Right lobe of liver (tissue), 6 donors: ENCODE measurements around the gene KRT85. TPM values are rescaled to one million over a fixed set of nuclear protein-coding genes. Genes with fewer than 3 reads are reported as not detected.
A peak's percentile ranks its signal among the peaks of the same experiment; 100 is the strongest.

Experiments used
- ATAC-seq, 4 donors: fragments of 200-7000 bp; cut with Tn5 transposase; one replicate each; pipeline ENCODE4 v1.9.1; 2020; ENCODE audit warnings: mild to moderate bottlenecking in 4 of 4, moderate library complexity in 4 of 4
- DNase-seq, 3 donors: peaks; one replicate each; pipeline ENCODE4 v3.0.0-alpha.2; 2020
- H3K27ac ChIP-seq, 3 donors: fragments of 200-600 bp; one replicate each; pipeline ENCODE4 v1.8.0; 2022
- H3K27me3 ChIP-seq, 2 donors: fragments of 200-600 bp; one replicate each; pipeline ENCODE4 v1.8.0; 2022
- H3K36me3 ChIP-seq, 4 donors: fragments of 200-600 bp; sonication (generic) in 1 of 4; one replicate each; pipeline versions ENCODE4 v1.5.1 to v1.8.0; 2017 to 2022; ENCODE audit warnings: control low read depth in 1 of 4
- H3K4me1 ChIP-seq, 4 donors: fragments of 200-600 bp; sonication (generic) in 1 of 4; one replicate each; pipeline versions ENCODE4 v1.5.1 to v1.8.0; 2017 to 2022; ENCODE audit warnings: control low read depth in 1 of 4
- H3K4me3 ChIP-seq, 3 donors: fragments of 200-600 bp; one replicate each; pipeline ENCODE4 v1.8.0; 2022
- H3K9me3 ChIP-seq, 4 donors: fragments of 200-600 bp; sonication (generic) in 1 of 4; one replicate each; pipeline versions ENCODE4 v1.5.1 to v1.8.0; 2017 to 2022; ENCODE audit warnings: control low read depth in 1 of 4
- CTCF ChIP-seq, 4 donors: fragments of 200-600 bp in 3 of 4; fragments of 450-650 bp in 1 of 4; IDR thresholded peaks; one replicate each; pipeline versions ENCODE4 v1.5.1 to v1.8.0; 2016 to 2022; ENCODE audit warnings: antibody characterized with exemption in 4 of 4, mild to moderate bottlenecking in 2 of 4
- POLR2A ChIP-seq: fragments of 450-650 bp; IDR thresholded peaks from one replicate; pipeline ENCODE4 v1.6.1; 2017; ENCODE audit warnings: antibody characterized with exemption, mild to moderate bottlenecking
- WGBS: methylation state at CpG from one replicate; pipeline ENCODE4 v1.1.6; 2018; ENCODE audit warnings: low coverage, low lambda C conversion rate; ENCODE audit not compliant: insufficient coverage; ENCODE audit errors: missing lambda C conversion rate; 5-methylcytosine and 5-hydroxymethylcytosine counted together
- intact Hi-C, 2 donors: fragments of 100-400 bp; cut with DNase I; formaldehyde crosslinking; loops; one replicate each; pipeline versions ENCODE4 v1.11.2 to v1.14.1; 2022
- total RNA-seq, 6 experiments: library from RNA; depleted of rRNA in 2 of 6; stranded (reverse); fragments of >200 nt in 2 of 6; fragmentation: NEBNext Ultra II Directional in 3 of 6; extraction: Animal tissue kit (Norgen Biotek cat#: 25700) in 3 of 6; gene quantifications; one replicate each; pipeline versions ENCODE4 v1.1.0 to v1.2.4, GENCODE V29; 2016 to 2023
- donor health status: DM: no; HTN: yes; CAD: no.
- donor health status: DM: no; HTN: no; CAD: no.
- donor health status: DM: no; HTN: no; CAD: no.
- donor health status: DM: no; HTN: yes; CAD: no.
- donor health status: DM: no; HTN: yes; CAD: no.

Gene KRT85
- total RNA-seq, 6 experiments from 2014 or later: not detected

- DNase-seq (peak; percentile 79 to 89 (median 85)), ATAC-seq (peak; percentile 90 to 94 (median 92))
- WGBS: 23% methylated on average over 4 of the region's 4 CpGs
Measured at GRCh38 chr12:52335598-52336262, 31.6 kb downstream of the KRT85 start.

GRCh38 chr12:52334185-52334584, 33.1 kb downstream of the KRT85 start:
- TF ChIP-seq POLR2A: no peak
- WGBS: 77% methylated on average over 3 of the region's 3 CpGs

More at GRCh38 chr12:52335598-52336262, 31.6 kb downstream of the KRT85 start:
- no peaks in the 10 kb centered on the region for H3K9me3 ChIP-seq
- TF ChIP-seq POLR2A: no peak
- no peak for TF ChIP-seq CTCF (IDR thresholded peaks at IDR 0.05)
- peak overlapping the region in 2 of 3 donors; percentile 36 to 41 for H3K27ac ChIP-seq
- H3K4me3 ChIP-seq: no peak overlapping the region
- peaks cover 0 to 29% (median 4%) of the 10 kb centered on the region in 4 donors for H3K4me1 ChIP-seq
- intact Hi-C loops: no loop called here
- no peaks in the 10 kb centered on the region for H3K36me3 ChIP-seq
- H3K27me3 ChIP-seq: no peaks in the 10 kb centered on the region

DNA sequence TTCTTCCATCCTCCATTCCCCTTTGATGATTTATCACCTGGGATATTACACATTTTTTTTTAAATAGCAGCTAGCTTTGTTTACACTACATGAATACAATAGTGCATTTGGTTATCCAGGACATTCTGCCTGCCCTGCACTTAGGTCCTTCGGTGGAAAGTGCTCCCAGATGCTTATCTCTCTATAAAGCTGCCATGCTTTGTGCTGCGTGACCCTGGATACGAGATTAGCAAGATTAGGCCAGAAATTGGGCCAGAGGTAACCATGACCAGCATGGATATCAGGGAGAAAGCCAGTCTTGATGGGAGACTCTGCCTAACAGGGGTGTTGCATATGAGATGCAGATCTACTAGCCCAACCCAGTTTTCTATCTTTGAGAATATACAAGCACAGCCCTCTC, 34.0 kb downstream of the KRT85 start:
- Histone ChIP-seq H3K27ac (no peak overlapping the region), H3K4me3 (no peak overlapping the region), H3K36me3 (no peaks in the 10 kb centered on the region), H3K4me1 (peaks cover 0 to 29% (median 4%) of the 10 kb centered on the region in 4 donors), H3K27me3 (no peaks in the 10 kb centered on the region), H3K9me3 (no peaks in the 10 kb centered on the region)
- no peak for TF ChIP-seq POLR2A
- TF ChIP-seq CTCF (IDR thresholded peaks at IDR 0.05): no peak
- 70% methylated on average over 2 of the region's 3 CpGs for WGBS
- intact Hi-C loops: no loop called here
- ATAC-seq (no peak), DNase-seq (no peak)

More at GRCh38 chr12:52334185-52334584, 33.1 kb downstream of the KRT85 start:
- Histone ChIP-seq H3K27me3 (no peaks in the 10 kb centered on the region), H3K27ac (no peak overlapping the region), H3K4me3 (no peak overlapping the region), H3K9me3 (no peaks in the 10 kb centered on the region), H3K4me1 (peaks cover 0 to 29% (median 4%) of the 10 kb centered on the region in 4 donors), H3K36me3 (no peaks in the 10 kb centered on the region)
- ATAC-seq (no peak), DNase-seq (no peak)
- intact Hi-C loops: no loop called here

DNA sequence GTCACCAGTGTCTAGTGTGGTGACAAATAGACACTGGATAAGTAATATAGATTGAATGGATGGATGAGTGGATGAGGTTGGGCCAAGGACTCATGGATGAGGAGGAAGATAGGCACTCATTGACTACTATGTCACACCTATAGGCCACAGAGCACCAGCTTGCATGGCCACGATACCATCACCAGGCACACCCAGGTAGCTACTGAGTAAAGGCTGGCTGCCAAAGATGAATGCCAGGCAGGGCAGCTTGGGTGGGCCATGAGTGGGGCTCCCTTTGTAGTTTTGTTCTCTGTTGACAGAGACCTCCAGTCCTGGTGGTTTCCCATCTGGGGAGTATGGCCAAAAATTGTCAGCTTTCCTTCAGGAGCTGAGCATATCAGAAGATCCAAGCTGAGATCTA, 34.9 kb downstream of the KRT85 start:
- no peak for DNase-seq
- no peak for TF ChIP-seq POLR2A
- TF ChIP-seq CTCF (IDR thresholded peaks at IDR 0.05): no peak
- no CpG with 5 or more reads among the region's 1 CpG for WGBS
- intact Hi-C loops: no loop called here
- H3K4me1 ChIP-seq: peaks cover 0 to 29% (median 4%) of the 10 kb centered on the region in 4 donors
- no peaks in the 10 kb centered on the region for H3K9me3 ChIP-seq
- H3K36me3 ChIP-seq: no peaks in the 10 kb centered on the region
- no peaks in the 10 kb centered on the region for H3K27me3 ChIP-seq
- no peak for ATAC-seq
- H3K27ac ChIP-seq: no peak overlapping the region
- no peak overlapping the region for H3K4me3 ChIP-seq

DNA sequence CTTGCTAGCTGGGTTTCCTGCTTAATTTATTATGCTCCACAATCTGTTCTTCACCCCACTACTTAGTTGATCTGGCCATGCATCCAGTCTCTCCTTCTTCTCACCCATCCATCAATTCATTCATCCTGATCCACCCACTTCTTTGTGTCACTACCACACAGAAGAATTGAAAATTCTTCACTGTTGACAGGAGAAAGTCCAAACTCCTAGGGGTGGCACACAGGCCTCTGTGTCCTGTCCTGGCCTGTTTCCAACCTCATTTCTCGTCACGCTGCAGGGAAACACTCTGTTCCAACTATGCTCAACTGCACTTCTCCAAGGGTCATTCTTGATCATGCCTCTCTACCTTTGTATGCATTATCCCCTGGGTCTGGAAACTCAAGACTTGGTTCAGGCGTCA, 35.4 kb downstream of the KRT85 start:
- Histone ChIP-seq H3K4me1 (peaks cover 0 to 29% (median 4%) of the 10 kb centered on the region in 4 donors), H3K27ac (no peak overlapping the region), H3K36me3 (no peaks in the 10 kb centered on the region), H3K4me3 (no peak overlapping the region), H3K27me3 (no peaks in the 10 kb centered on the region), H3K9me3 (no peaks in the 10 kb centered on the region)
- intact Hi-C loops: no loop called here
- TF ChIP-seq POLR2A (no peak), CTCF (IDR thresholded peaks at IDR 0.05) (no peak)
- whole genome bisulfite sequencing: 53% methylated on average over 3 of the region's 3 CpGs
- peak; percentile 33 to 52 (median 36) for ATAC-seq
- DNase-seq: no peak
